HepG2 (cell line): Measurements from ENCODE around the gene ACAP2. TPM values are rescaled to one million over a fixed set of nuclear protein-coding genes. Genes with fewer than 3 reads are reported as not detected.

ENCODE experiments used
- KLF13 ChIP-seq: sonication (generic); formaldehyde crosslinking; IDR thresholded peaks from 2 replicates; pipeline ENCODE4 v1.4.0; 2020; ENCODE audit warnings: mild to moderate bottlenecking, missing genetic modification reagents
- MBNL3 ChIP-seq: fragments of 250-450 bp; sonication (Bioruptor Pico); conservative IDR thresholded peaks from 2 replicates; pipeline ENCODE4 v1.8.0; 2022; ENCODE audit warnings: mild to moderate bottlenecking, inconsistent platforms
- MIXL1 ChIP-seq: IDR thresholded peaks from 2 replicates; pipeline ENCODE4 v1.6.1; 2016
- NFE2L1 ChIP-seq: sonication (generic); formaldehyde crosslinking; IDR thresholded peaks from 2 replicates; pipeline ENCODE4 v1.4.0; 2020; ENCODE audit warnings: missing genetic modification reagents, mild to moderate bottlenecking, borderline replicate concordance
- PPARG ChIP-seq: conservative IDR thresholded peaks from 2 replicates; pipeline ENCODE4 v1.6.1; 2016; ENCODE audit warnings: missing biosample characterization, missing genetic modification reagents
- SATB2 ChIP-seq: sonication (generic); formaldehyde crosslinking; IDR thresholded peaks from 2 replicates; pipeline ENCODE4 v1.5.0; 2020; ENCODE audit warnings: missing genetic modification reagents
- ZNF282 ChIP-seq: fragments of 450-650 bp; IDR thresholded peaks from 2 replicates; pipeline ENCODE4 v1.6.1; 2018; ENCODE audit not compliant: partially characterized antibody
- ZNF383 ChIP-seq: sonication (generic); formaldehyde crosslinking; IDR thresholded peaks from 2 replicates; pipeline ENCODE4 v1.4.0; 2020; ENCODE audit warnings: missing genetic modification reagents, mild to moderate bottlenecking, borderline replicate concordance
- ZNF431 ChIP-seq: sonication (generic); formaldehyde crosslinking; IDR thresholded peaks from 2 replicates; pipeline ENCODE4 v1.9.0; 2022; ENCODE audit warnings: missing genetic modification reagents, low read depth, mild to moderate bottlenecking, borderline replicate concordance
- ZNF510 ChIP-seq: sonication (generic); formaldehyde crosslinking; IDR thresholded peaks from 2 replicates; pipeline ENCODE4 v1.4.0; 2020; ENCODE audit warnings: low read depth, mild to moderate bottlenecking, missing genetic modification reagents
- ZNF577 ChIP-seq: sonication (generic); formaldehyde crosslinking; IDR thresholded peaks from 2 replicates; pipeline ENCODE4 v1.4.0; 2020; ENCODE audit warnings: mild to moderate bottlenecking, low read depth, missing genetic modification reagents, borderline replicate concordance
- ZNF790 ChIP-seq: sonication (generic); formaldehyde crosslinking; IDR thresholded peaks from 2 replicates; pipeline ENCODE4 v1.8.0; 2022; ENCODE audit warnings: missing genetic modification reagents, mild to moderate bottlenecking, borderline replicate concordance
- ZSCAN31 ChIP-seq: sonication (generic); formaldehyde crosslinking; IDR thresholded peaks from 2 replicates; pipeline ENCODE4 v1.5.0; 2020; ENCODE audit warnings: low read depth, mild to moderate bottlenecking, missing genetic modification reagents
- ZSCAN9 ChIP-seq: IDR thresholded peaks from 2 replicates; pipeline ENCODE4 v1.6.1; 2016; ENCODE audit warnings: borderline replicate concordance
- polyA plus RNA-seq, 8 experiments: library from polyadenylated mRNA; depleted of rRNA in 3 of 8; stranded (reverse) in 7 of 8; unstranded in 1 of 8; fragments of >200 nt; fragmentation: Illumina TruSeq in 4 of 8; extraction: Trizol in 4 of 8; gene quantifications; 2 replicates each; pipeline versions ENCODE4 v1.2.1 to v1.2.3, GENCODE V29; 2011 to 2016; ENCODE audit warnings: low read depth in 4 of 8, missing spikeins in 1 of 8, mixed read lengths in 1 of 8; ENCODE audit not compliant: insufficient read depth in 1 of 8
- total RNA-seq, 5 experiments: library from RNA; depleted of rRNA; stranded (reverse); fragments of >200 nt; fragmentation: Illumina TruSeq; extraction: Trizol; gene quantifications; 2 replicates each; pipeline ENCODE4 v1.2.3, GENCODE V29; 2016; ENCODE audit warnings: low read depth in 1 of 5
- TF ChIP-seq, protein P1 (sequence below): sonication (generic); formaldehyde crosslinking; IDR thresholded peaks from 2 replicates; pipeline ENCODE4 v1.8.1; 2023; ENCODE audit warnings: mild to moderate bottlenecking, inconsistent platforms, moderate library complexity, missing genetic modification reagents, borderline replicate concordance
- TF ChIP-seq, protein P2 (sequence below): sonication (generic); formaldehyde crosslinking; IDR thresholded peaks from 2 replicates; pipeline ENCODE4 v1.4.0; 2020; ENCODE audit warnings: missing genetic modification reagents, borderline replicate concordance
- TF ChIP-seq, protein P3 (sequence below): sonication (generic); formaldehyde crosslinking; IDR thresholded peaks from 2 replicates; pipeline ENCODE4 v1.5.0; 2020; ENCODE audit warnings: mild to moderate bottlenecking, missing genetic modification reagents, borderline replicate concordance
- TF ChIP-seq, protein P4 (sequence below): sonication (generic); formaldehyde crosslinking; IDR thresholded peaks from 2 replicates; pipeline ENCODE4 v1.4.0; 2020; ENCODE audit warnings: missing genetic modification reagents

Gene ACAP2
- total and polyA plus RNA-seq, 2 of the 13 experiments (the other 11 are each of a cell fraction or from before 2014, with no cell fraction given) = 7.3 to 23.9 TPM

DNA sequence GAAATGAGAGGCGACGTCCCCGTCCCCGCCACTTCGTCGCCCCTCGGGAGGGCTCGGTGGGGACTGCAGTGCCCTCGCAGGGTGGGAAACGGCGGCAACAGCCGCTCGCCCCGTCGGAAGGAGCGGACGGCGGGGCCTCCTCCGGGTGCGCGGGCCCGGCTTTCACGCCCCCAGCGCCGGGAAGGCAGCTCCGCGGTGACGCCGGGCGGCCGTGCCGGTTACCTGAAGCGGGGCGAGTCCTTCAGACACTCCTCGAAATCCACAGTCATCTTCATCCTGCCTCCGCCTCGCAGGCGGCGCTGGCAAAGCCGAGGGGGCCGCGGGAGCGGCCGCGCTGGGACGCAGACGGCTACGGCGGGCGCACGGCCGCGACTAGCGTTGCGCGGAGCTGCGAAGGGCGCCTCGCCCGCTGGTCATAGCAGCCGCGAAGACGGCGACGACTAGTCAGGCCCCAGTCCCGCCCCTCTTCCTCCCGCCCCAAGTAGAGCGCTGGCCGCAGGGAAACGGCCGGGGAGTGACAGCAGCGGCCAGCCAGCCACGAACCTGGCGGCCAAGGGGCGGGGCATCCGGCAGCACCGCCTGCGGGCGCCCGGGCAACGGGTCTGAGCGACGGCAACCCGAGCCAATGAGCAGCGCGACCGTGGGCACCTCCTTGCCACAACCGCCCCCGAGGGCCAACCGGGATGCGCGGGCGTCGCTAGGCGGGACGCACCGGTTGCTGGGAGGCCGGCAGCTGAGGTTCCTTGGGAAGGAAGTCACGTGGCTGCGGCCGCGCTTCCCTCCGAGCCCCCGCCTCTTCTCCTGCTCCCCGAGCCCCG lies at the start of gene ACAP2 (continued):
- TF ChIP-seq, protein P1, sequence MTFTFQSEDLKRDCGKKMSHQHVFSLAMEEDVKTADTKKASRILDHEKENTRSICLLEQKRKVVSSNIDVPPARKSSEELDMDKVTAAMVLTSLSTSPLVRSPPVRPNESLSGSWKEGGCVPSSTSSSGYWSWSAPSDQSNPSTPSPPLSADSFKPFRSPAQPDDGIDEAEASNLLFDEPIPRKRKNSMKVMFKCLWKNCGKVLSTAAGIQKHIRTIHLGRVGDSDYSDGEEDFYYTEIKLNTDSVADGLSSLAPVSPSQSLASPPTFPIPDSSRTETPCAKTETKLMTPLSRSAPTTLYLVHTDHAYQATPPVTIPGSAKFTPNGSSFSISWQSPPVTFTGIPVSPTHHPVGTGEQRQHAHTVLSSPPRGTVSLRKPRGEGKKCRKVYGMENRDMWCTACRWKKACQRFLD (CRISPR knock-in tag) = peak; percentile 62; the same call in 1 of the 2 replicates
- TF ChIP-seq NFE2L1 (CRISPR knock-in tag) = no peak
- TF ChIP-seq ZNF383 = no peak
- peak; percentile 56 for TF ChIP-seq ZNF790 (CRISPR knock-in tag)
- TF ChIP-seq SATB2 (CRISPR knock-in tag) = no peak
- TF ChIP-seq ZNF282 = no peak
- no peak for TF ChIP-seq MIXL1 (CRISPR knock-in tag)
- TF ChIP-seq, protein P2, sequence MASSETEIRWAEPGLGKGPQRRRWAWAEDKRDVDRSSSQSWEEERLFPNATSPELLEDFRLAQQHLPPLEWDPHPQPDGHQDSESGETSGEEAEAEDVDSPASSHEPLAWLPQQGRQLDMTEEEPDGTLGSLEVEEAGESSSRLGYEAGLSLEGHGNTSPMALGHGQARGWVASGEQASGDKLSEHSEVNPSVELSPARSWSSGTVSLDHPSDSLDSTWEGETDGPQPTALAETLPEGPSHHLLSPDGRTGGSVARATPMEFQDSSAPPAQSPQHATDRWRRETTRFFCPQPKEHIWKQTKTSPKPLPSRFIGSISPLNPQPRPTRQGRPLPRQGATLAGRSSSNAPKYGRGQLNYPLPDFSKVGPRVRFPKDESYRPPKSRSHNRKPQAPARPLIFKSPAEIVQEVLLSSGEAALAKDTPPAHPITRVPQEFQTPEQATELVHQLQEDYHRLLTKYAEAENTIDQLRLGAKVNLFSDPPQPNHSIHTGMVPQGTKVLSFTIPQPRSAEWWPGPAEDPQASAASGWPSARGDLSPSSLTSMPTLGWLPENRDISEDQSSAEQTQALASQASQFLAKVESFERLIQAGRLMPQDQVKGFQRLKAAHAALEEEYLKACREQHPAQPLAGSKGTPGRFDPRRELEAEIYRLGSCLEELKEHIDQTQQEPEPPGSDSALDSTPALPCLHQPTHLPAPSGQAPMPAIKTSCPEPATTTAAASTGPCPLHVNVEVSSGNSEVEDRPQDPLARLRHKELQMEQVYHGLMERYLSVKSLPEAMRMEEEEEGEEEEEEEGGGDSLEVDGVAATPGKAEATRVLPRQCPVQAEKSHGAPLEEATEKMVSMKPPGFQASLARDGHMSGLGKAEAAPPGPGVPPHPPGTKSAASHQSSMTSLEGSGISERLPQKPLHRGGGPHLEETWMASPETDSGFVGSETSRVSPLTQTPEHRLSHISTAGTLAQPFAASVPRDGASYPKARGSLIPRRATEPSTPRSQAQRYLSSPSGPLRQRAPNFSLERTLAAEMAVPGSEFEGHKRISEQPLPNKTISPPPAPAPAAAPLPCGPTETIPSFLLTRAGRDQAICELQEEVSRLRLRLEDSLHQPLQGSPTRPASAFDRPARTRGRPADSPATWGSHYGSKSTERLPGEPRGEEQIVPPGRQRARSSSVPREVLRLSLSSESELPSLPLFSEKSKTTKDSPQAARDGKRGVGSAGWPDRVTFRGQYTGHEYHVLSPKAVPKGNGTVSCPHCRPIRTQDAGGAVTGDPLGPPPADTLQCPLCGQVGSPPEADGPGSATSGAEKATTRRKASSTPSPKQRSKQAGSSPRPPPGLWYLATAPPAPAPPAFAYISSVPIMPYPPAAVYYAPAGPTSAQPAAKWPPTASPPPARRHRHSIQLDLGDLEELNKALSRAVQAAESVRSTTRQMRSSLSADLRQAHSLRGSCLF (CRISPR knock-in tag) = no peak
- TF ChIP-seq MBNL3 = no peak
- no peak for TF ChIP-seq ZNF431
- TF ChIP-seq ZSCAN31 (CRISPR knock-in tag) = 0 out of 2 replicates have a peak, but pooled peaks have one; percentile 57
- TF ChIP-seq ZSCAN9 (CRISPR knock-in tag) = no peak
- TF ChIP-seq PPARG (CRISPR knock-in tag) = 0 out of 2 replicates have a peak, but pooled peaks have one; percentile 30
- TF ChIP-seq ZNF510 (CRISPR knock-in tag) = no peak
- TF ChIP-seq, protein P3, sequence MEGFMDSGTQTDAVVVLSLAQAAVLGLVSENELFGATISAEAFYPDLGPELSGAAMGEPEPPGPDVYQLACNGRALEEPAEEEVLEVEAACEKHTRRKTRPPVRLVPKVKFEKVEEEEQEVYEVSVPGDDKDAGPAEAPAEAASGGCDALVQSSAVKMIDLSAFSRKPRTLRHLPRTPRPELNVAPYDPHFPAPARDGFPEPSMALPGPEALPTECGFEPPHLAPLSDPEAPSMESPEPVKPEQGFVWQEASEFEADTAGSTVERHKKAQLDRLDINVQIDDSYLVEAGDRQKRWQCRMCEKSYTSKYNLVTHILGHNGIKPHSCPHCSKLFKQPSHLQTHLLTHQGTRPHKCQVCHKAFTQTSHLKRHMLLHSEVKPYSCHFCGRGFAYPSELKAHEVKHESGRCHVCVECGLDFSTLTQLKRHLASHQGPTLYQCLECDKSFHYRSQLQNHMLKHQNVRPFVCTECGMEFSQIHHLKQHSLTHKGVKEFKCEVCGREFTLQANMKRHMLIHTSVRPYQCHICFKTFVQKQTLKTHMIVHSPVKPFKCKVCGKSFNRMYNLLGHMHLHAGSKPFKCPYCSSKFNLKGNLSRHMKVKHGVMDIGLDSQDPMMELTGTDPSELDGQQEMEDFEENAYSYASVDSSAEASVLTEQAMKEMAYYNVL (CRISPR knock-in tag) = no peak
- TF ChIP-seq KLF13 = no peak
- TF ChIP-seq, protein P4, sequence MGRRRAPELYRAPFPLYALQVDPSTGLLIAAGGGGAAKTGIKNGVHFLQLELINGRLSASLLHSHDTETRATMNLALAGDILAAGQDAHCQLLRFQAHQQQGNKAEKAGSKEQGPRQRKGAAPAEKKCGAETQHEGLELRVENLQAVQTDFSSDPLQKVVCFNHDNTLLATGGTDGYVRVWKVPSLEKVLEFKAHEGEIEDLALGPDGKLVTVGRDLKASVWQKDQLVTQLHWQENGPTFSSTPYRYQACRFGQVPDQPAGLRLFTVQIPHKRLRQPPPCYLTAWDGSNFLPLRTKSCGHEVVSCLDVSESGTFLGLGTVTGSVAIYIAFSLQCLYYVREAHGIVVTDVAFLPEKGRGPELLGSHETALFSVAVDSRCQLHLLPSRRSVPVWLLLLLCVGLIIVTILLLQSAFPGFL = no peak
- no peak for TF ChIP-seq ZNF577 (CRISPR knock-in tag)
